B cell (primary cell): ENCODE results near the gene RMI1. TPM values are rescaled to one million over a fixed set of nuclear protein-coding genes. Genes with fewer than 3 reads are reported as not detected.
A peak's percentile ranks its signal among the peaks of the same experiment; 100 is the strongest.
"Not testable (repeated sequence)": the region's sequence is repeated elsewhere in the genome, so short reads cannot be mapped to it uniquely, and the experiment has no call there.

Experiments used
- ATAC-seq: fragments of 200-7000 bp; cut with Tn5 transposase; one replicate; pipeline ENCODE4 v1.10.0; 2021; ENCODE audit warnings: low read depth, mild to moderate bottlenecking, moderate number of reproducible peaks, moderate library complexity
- CTCF ChIA-PET: fragments of 350-600 bp; sonication (Branson Sonifier 250); formaldehyde crosslinking; loops from one replicate; lab custom pipeline; 2021; ENCODE audit warnings: antibody characterized with exemption, inconsistent platforms; lab: Charles Lee
- POLR2A ChIA-PET: fragments of 350-600 bp; sonication (Branson Sonifier 250); formaldehyde crosslinking; loops from one replicate; lab custom pipeline; 2021; ENCODE audit warnings: antibody characterized with exemption; lab: Charles Lee
- DNase-seq: peaks from one replicate; pipeline ENCODE4 v3.0.0; 2013
- H2AFZ ChIP-seq: 2 replicates; pipeline ENCODE4 v1.6.1; 2012; ENCODE audit warnings: mild to moderate bottlenecking, low read depth, low read length; ENCODE audit not compliant: insufficient read depth, poor library complexity, severe bottlenecking
- H3K27ac ChIP-seq, 2 donors: 1 replicate in 1 of 2; 2 replicates in 1 of 2; pipeline ENCODE4 v1.5.1; 2012 to 2013; ENCODE audit warnings: low read length in 2 of 2, mild to moderate bottlenecking in 2 of 2, moderate library complexity in 1 of 2
- H3K27me3 ChIP-seq, 4 experiments: fragments of 200-600 bp in 1 of 4; sonication (generic) in 1 of 4; replicated peaks in 1 of 4; 1 replicate in 2 of 4; 2 replicates in 2 of 4; pipeline versions ENCODE4 v1.6.1 to v1.7.0; 2013 to 2016; ENCODE audit warnings: low read length in 3 of 4, mild to moderate bottlenecking in 2 of 4, mixed read lengths in 1 of 4, moderate library complexity in 1 of 4; ENCODE audit not compliant: insufficient read depth in 4 of 4, control insufficient read depth in 3 of 4; ENCODE audit errors: control extremely low read depth in 1 of 4
- H3K36me3 ChIP-seq, 2 experiments: replicated peaks in 1 of 2; 1 replicate in 1 of 2; 2 replicates in 1 of 2; pipeline versions ENCODE4 v1.6.1 to v1.7.1; 2013; ENCODE audit warnings: low read length in 1 of 2; ENCODE audit not compliant: insufficient read depth in 2 of 2, control insufficient read depth in 1 of 2; ENCODE audit errors: control extremely low read depth in 1 of 2, extremely low read depth in 1 of 2
- H3K4me1 ChIP-seq, 2 donors: fragments of 200-600 bp in 1 of 2; sonication (generic) in 1 of 2; 1 replicate in 1 of 2; 2 replicates in 1 of 2; pipeline versions ENCODE4 v1.5.1 to v1.6.1; 2013 to 2017; ENCODE audit warnings: low read length in 2 of 2; ENCODE audit not compliant: control insufficient read depth in 2 of 2, insufficient read depth in 2 of 2
- H3K4me2 ChIP-seq: replicated peaks from 2 replicates; pipeline ENCODE3; 2012; ENCODE audit warnings: mild to moderate bottlenecking, low read depth, low read length; ENCODE audit not compliant: poor library complexity, severe bottlenecking
- H3K4me3 ChIP-seq, 5 experiments: fragments of 200-600 bp in 1 of 5; sonication (generic) in 1 of 5; 1 replicate in 3 of 5; 2 replicates in 2 of 5; pipeline versions ENCODE4 v1.5.1 to v1.7.0; 2011 to 2016; ENCODE audit warnings: low read length in 4 of 5, mild to moderate bottlenecking in 4 of 5, low read depth in 2 of 5, control low read depth in 1 of 5, moderate library complexity in 1 of 5; ENCODE audit not compliant: insufficient read depth in 1 of 5; ENCODE audit errors: control extremely low read depth in 1 of 5, extremely low read depth in 1 of 5
- H3K79me2 ChIP-seq: fragments of 200-600 bp; sonication (generic); one replicate; pipeline ENCODE4 v1.6.0; 2016; ENCODE audit warnings: low read length; ENCODE audit not compliant: control insufficient read depth, insufficient read depth
- H3K9ac ChIP-seq: fragments of 200-600 bp; sonication (generic); 2 replicates; pipeline ENCODE4 v1.6.1; 2017; ENCODE audit warnings: mild to moderate bottlenecking, low read length, moderate library complexity
- H3K9me3 ChIP-seq, 3 donors: one replicate each; pipeline versions ENCODE4 v1.6.1 to v1.7.1; 2013; ENCODE audit warnings: low read length in 2 of 3; ENCODE audit not compliant: control insufficient read depth in 2 of 3, insufficient read depth in 1 of 3; ENCODE audit errors: control extremely low read depth in 1 of 3
- H4K20me1 ChIP-seq: 2 replicates; pipeline ENCODE4 v1.6.0; 2012; ENCODE audit warnings: mild to moderate bottlenecking, low read length; ENCODE audit not compliant: insufficient read depth, control insufficient read depth, poor library complexity, severe bottlenecking
- H3K27ac Mint-ChIP-seq: one replicate; pipeline ENCODE4 v1.8.0; 2021; ENCODE audit warnings: mixed read lengths
- H3K27me3 Mint-ChIP-seq: one replicate; pipeline ENCODE4 v1.8.0; 2021; ENCODE audit warnings: mixed read lengths
- H3K4me1 Mint-ChIP-seq: one replicate; pipeline ENCODE4 v1.8.0; 2021; ENCODE audit warnings: mixed read lengths
- H3K4me3 Mint-ChIP-seq: one replicate; pipeline ENCODE4 v1.8.0; 2021; ENCODE audit warnings: mixed read lengths
- H3K9me3 Mint-ChIP-seq: one replicate; pipeline ENCODE4 v1.8.0; 2022; ENCODE audit warnings: mixed read lengths; ENCODE audit not compliant: insufficient read depth
- CTCF ChIP-seq: fragments of 200-600 bp; IDR thresholded peaks from one replicate; pipeline ENCODE4 v1.8.0; 2022; ENCODE audit warnings: antibody characterized with exemption, mild to moderate bottlenecking
- EZH2 ChIP-seq: IDR thresholded peaks from 2 replicates; pipeline ENCODE4 v1.6.1; 2012; ENCODE audit warnings: borderline replicate concordance, low read depth, mild to moderate bottlenecking, moderate library complexity, low read length; ENCODE audit not compliant: insufficient read depth, poor library complexity, severe bottlenecking
- WGBS: methylation state at CpG from one replicate; pipeline ENCODE4 v1.1.5; 2013; ENCODE audit warnings: missing lambda C conversion rate; ENCODE audit not compliant: insufficient coverage; 5-methylcytosine and 5-hydroxymethylcytosine counted together
- intact Hi-C: fragments of 100-400 bp; cut with micrococcal nuclease; formaldehyde crosslinking; loops from one replicate; pipeline ENCODE4 v1.10.0; 2022
- polyA plus RNA-seq: library from polyadenylated mRNA; depleted of rRNA; stranded (reverse); fragments of >200 nt; gene quantifications from 2 replicates; pipeline ENCODE4 v1.2.3, GENCODE V29; 2012
- total RNA-seq, 2 donors: library from RNA; stranded (reverse); fragments of 120-200 nt in 1 of 2; gene quantifications; 1 replicate in 1 of 2; 2 replicates in 1 of 2; pipeline versions ENCODE4 v1.2.3 to v1.2.4, GENCODE V29; 2013 to 2022

The RMI1 gene
- total and polyA plus RNA-seq, 2 donors (not counting 1 experiment from before 2014, with no cell fraction given), result 2.0 to 8.6 TPM

GRCh38 chr9:83937861-83938455, 42.6 kb upstream of the RMI1 start:
- no peaks in the 10 kb centered on the region for H3K79me2 ChIP-seq
- H3K9me3 ChIP-seq, result no peaks in the 10 kb centered on the region
- DNase-seq (peak; percentile 80), ATAC-seq (peak; percentile 68)
- intact Hi-C loops, result loop anchor here (1.0 kb wide), 2 partner anchors 235 to 377 kb away; no protein-coding TSS in a partner anchor
- H3K9me3 Mint-ChIP-seq, result no peaks in the 10 kb centered on the region
- no peaks in the 10 kb centered on the region for H3K27me3 Mint-ChIP-seq
- H3K4me3 Mint-ChIP-seq, result no peak overlapping the region
- no peak overlapping the region for H2AFZ ChIP-seq
- peak; percentile 92 for TF ChIP-seq CTCF
- no peak for TF ChIP-seq EZH2
- H3K27me3 ChIP-seq, result no peaks in the 10 kb centered on the region
- no peak overlapping the region for H3K4me2 ChIP-seq
- no peak overlapping the region for H3K27ac ChIP-seq
- H3K4me1 Mint-ChIP-seq, result no peaks in the 10 kb centered on the region
- no peak overlapping the region for H3K9ac ChIP-seq
- H3K4me1 ChIP-seq, result no peaks in the 10 kb centered on the region
- H3K4me3 ChIP-seq, result no peak overlapping the region
- WGBS, result no CpG with 5 or more reads among the region's 1 CpG
- ChIA-PET POLR2A (no interaction called here), CTCF (interaction anchor here (0.8 to 3.6 kb wide), 12 partner anchors 8 to 458 kb away, joined by 3 to 54 read pairs (median 6); no protein-coding TSS in a partner anchor)
- no peaks in the 10 kb centered on the region for H4K20me1 ChIP-seq
- peaks cover 2 to 8% of the 10 kb centered on the region in 2 experiments for H3K36me3 ChIP-seq
- H3K27ac Mint-ChIP-seq, result no peak overlapping the region

- Mint-ChIP-seq H3K4me3 (no peak overlapping the region), H3K4me1 (no peaks in the 10 kb centered on the region), H3K27ac (no peak overlapping the region), H3K27me3 (no peaks in the 10 kb centered on the region), H3K9me3 (no peaks in the 10 kb centered on the region)
- no peaks in the 10 kb centered on the region for H3K79me2 ChIP-seq
- ChIA-PET POLR2A (no interaction called here), CTCF (interaction anchor here (1.4 to 4.0 kb wide), 7 partner anchors 10 to 375 kb away, joined by 3 to 20 read pairs (median 7); no protein-coding TSS in a partner anchor)
- TF ChIP-seq EZH2 (no peak), CTCF (no peak)
- no peaks in the 10 kb centered on the region for H3K9me3 ChIP-seq
- H3K27ac ChIP-seq, result no peak overlapping the region
- DNase-seq, result no peak
- H3K4me3 ChIP-seq, result no peak overlapping the region
- no peak for ATAC-seq
- no peaks in the 10 kb centered on the region for H3K4me1 ChIP-seq
- H2AFZ ChIP-seq, result no peak overlapping the region
- WGBS, result 83% methylated on average over 4 of the region's 5 CpGs
- H3K9ac ChIP-seq, result no peak overlapping the region
- no peak overlapping the region for H3K4me2 ChIP-seq
- H3K36me3 ChIP-seq, result peaks cover 6 to 8% of the 10 kb centered on the region in 2 experiments
- no peaks in the 10 kb centered on the region for H3K27me3 ChIP-seq
- H4K20me1 ChIP-seq, result no peaks in the 10 kb centered on the region
- intact Hi-C loops, result no loop called here
Measured at GRCh38 chr9:83940590-83941303, 39.9 kb upstream of the RMI1 start.

- H3K4me1 Mint-ChIP-seq, H3K4me3 ChIP-seq, H3K9me3 Mint-ChIP-seq, H3K9ac ChIP-seq, ATAC-seq, intact Hi-C loops, CTCF ChIA-PET, H3K27ac Mint-ChIP-seq, H2AFZ ChIP-seq, H3K36me3 ChIP-seq, POLR2A ChIA-PET, H4K20me1 ChIP-seq, H3K27ac ChIP-seq, H3K27me3 ChIP-seq, H3K4me2 ChIP-seq, H3K4me3 Mint-ChIP-seq, H3K27me3 Mint-ChIP-seq, DNase-seq, H3K4me1 ChIP-seq, H3K9me3 ChIP-seq, H3K79me2 ChIP-seq: not testable (repeated sequence)
- WGBS, result over 99% methylated on average over 23 of the region's 39 CpGs
Measured at GRCh38 chr9:83948096-83948495, 32.5 kb upstream of the RMI1 start.
